GM23248 (cell line): ENCODE data around the gene CDH11. TPM values are rescaled to one million over a fixed set of nuclear protein-coding genes. Genes with fewer than 3 reads are reported as not detected.
A peak's percentile ranks its signal among the peaks of the same experiment; 100 is the strongest.

Experiments used
- DNase-seq: peaks from one replicate; pipeline ENCODE4 v3.0.0-alpha.2; 2015
- H2AFZ ChIP-seq: fragments of 200-600 bp; sonication (generic); 2 replicates; pipeline ENCODE4 v1.6.1; 2016; ENCODE audit warnings: antibody characterized with exemption
- H3F3A ChIP-seq: fragments of 200-600 bp; sonication (generic); 2 replicates; pipeline ENCODE4 v1.6.1; 2016; ENCODE audit warnings: mild to moderate bottlenecking, antibody characterized with exemption, mixed run types; ENCODE audit not compliant: insufficient read depth
- H3K27ac ChIP-seq: fragments of 200-600 bp; sonication (generic); 2 replicates; pipeline ENCODE4 v1.5.1; 2016; ENCODE audit warnings: mild to moderate bottlenecking
- H3K27me3 ChIP-seq: fragments of 200-600 bp; sonication (generic); replicated peaks from 2 replicates; pipeline ENCODE4 v1.6.1; 2016; ENCODE audit warnings: mild to moderate bottlenecking; ENCODE audit not compliant: insufficient read depth
- H3K36me3 ChIP-seq: fragments of 200-600 bp; sonication (generic); 2 replicates; pipeline ENCODE4 v1.6.1; 2016; ENCODE audit warnings: low read depth, mild to moderate bottlenecking
- H3K4me1 ChIP-seq: fragments of 200-600 bp; sonication (generic); 2 replicates; pipeline ENCODE4 v1.6.1; 2016; ENCODE audit warnings: mild to moderate bottlenecking; ENCODE audit not compliant: insufficient read depth
- H3K4me2 ChIP-seq: fragments of 200-600 bp; sonication (generic); one replicate; pipeline ENCODE4 v1.6.1; 2016; ENCODE audit warnings: mild to moderate bottlenecking; ENCODE audit not compliant: unreplicated experiment
- H3K4me3 ChIP-seq: fragments of 200-600 bp; sonication (generic); 2 replicates; pipeline ENCODE4 v1.5.1; 2016; ENCODE audit warnings: mild to moderate bottlenecking
- H3K79me2 ChIP-seq: fragments of 200-600 bp; sonication (generic); 2 replicates; pipeline ENCODE4 v1.6.1; 2016; ENCODE audit warnings: mild to moderate bottlenecking; ENCODE audit not compliant: insufficient read depth
- H3K9ac ChIP-seq: fragments of 200-600 bp; sonication (generic); 2 replicates; pipeline ENCODE4 v1.6.1; 2016; ENCODE audit warnings: mild to moderate bottlenecking
- H3K9me2 ChIP-seq: fragments of 200-600 bp; sonication (generic); 2 replicates; pipeline ENCODE4 v1.6.1; 2016; ENCODE audit warnings: mixed run types, mild to moderate bottlenecking, moderate library complexity; ENCODE audit not compliant: insufficient read depth
- H3K9me3 ChIP-seq: fragments of 200-600 bp; sonication (generic); one replicate; pipeline ENCODE4 v1.6.1; 2017; ENCODE audit warnings: low read depth
- H4K20me1 ChIP-seq: fragments of 200-600 bp; sonication (generic); 2 replicates; pipeline ENCODE4 v1.6.0; 2016; ENCODE audit not compliant: insufficient read depth
- EZH2 ChIP-seq: fragments of 200-600 bp; sonication (generic); IDR thresholded peaks from 2 replicates; pipeline ENCODE4 v1.6.1; 2018; ENCODE audit warnings: antibody characterized with exemption, mild to moderate bottlenecking; ENCODE audit not compliant: insufficient read depth, poor library complexity, severe bottlenecking
- EZH2phosphoT487 ChIP-seq: fragments of 200-600 bp; sonication (generic); IDR thresholded peaks from 2 replicates; pipeline ENCODE4 v1.6.1; 2018; ENCODE audit warnings: antibody characterized with exemption, moderate library complexity, mild to moderate bottlenecking, low read depth; ENCODE audit not compliant: insufficient read depth
- WGBS, 2 experiments: methylation state at CpG; one replicate each; pipeline ENCODE4 v1.1.6; 2015 to 2017; ENCODE audit warnings: low lambda C conversion rate in 2 of 2, low coverage in 1 of 2; ENCODE audit errors: missing lambda C conversion rate in 2 of 2; 5-methylcytosine and 5-hydroxymethylcytosine counted together
- in situ Hi-C: fragments of 300-500 bp; cut with MboI; formaldehyde crosslinking; loops from 2 replicates; pipeline ENCODE4 v1.15.0; 2020
- polyA plus RNA-seq: library from polyadenylated mRNA; unstranded; fragments of >200 nt; fragmentation: Nextera tagmentation; extraction: Ambion mirVana; gene quantifications from 2 replicates; pipeline ENCODE4 v1.2.1, GENCODE V29; 2016
- total RNA-seq: library from RNA; depleted of rRNA; stranded (reverse); fragments of >200 nt; shearing (Covaris generic); gene quantifications from 2 replicates; pipeline ENCODE4 v1.2.3, GENCODE V29; 2014

CDH11 gene
- total and polyA plus RNA-seq, 2 experiments from 2014 or later = 264 to 525 TPM

DNA sequence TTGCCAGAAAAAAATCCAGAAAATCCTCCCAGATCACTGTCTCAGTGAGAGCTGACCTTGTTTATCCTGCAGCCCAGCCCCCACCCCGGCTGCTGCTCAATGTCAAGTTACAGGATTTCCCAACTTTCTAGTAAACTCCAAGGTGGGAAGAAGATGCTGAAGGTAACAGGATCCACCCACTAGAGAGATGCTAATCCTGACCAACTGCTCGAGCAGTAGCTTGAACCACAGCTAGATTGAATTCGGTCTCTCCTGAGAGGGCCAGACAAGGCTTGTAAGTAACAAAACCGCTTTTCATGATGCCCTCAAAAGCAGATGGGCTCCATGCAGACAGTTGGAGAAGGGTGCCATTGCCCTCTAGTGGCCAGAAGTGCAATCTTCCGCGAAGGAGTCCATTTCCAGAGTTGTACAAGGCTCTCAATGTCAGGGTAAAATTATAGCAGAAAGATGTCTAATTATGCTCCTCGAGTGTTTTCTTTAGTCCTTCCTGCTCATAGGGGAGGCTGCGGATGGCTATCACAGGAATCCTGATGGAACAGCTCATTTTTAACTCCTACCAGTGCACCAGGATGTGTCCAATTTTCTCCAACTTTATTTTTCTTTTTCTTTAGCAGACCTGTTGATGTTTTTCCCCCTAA is 3.9 kb downstream of the CDH11 start:
- in situ Hi-C loops = loop anchor here (10.0 to 25.0 kb wide), 2 partner anchors 1653 to 1756 kb away; no protein-coding TSS in a partner anchor
- peak overlapping the region; percentile 92 for H3K9ac ChIP-seq

DNA sequence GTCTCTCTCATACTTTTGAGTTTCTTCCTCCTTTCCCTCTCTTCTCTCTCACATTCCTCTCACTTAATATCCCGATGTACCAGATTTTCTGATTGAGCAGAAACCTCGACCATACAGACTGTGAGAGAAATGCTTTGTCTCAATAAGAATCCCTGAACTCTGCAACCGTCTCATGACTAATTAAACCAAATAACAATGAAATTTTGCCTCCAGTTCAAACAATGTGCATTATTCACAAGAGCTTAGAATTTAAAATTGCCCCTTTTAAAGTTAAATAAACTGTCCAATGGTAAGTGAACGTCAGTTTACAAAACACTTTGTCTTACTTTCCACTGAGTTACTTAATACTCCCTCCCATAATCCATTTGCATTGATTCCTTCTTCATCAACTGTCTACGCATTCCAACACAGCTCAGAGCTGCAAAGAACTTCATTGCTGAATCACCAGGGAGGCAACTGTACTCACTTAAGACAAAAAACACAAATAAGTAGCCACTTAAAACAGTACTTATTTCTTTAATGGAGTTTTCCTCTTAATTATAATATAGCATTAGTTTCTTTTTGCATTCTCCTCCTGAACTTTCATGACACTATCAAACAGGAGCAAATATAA is 4.9 kb downstream of the CDH11 start:
- peak overlapping the region; percentile 92 for H3K9ac ChIP-seq

More for the DNA sequence above, 3.9 kb downstream of the CDH11 start:
- no peaks in the 10 kb centered on the region for H3K27me3 ChIP-seq
- no peaks in the 10 kb centered on the region for H3K9me2 ChIP-seq
- peaks cover 45% of the 10 kb centered on the region for H3K36me3 ChIP-seq
- no peak overlapping the region for H2AFZ ChIP-seq
- peak; percentile 89 for DNase-seq
- peaks cover 44% of the 10 kb centered on the region for H3K4me1 ChIP-seq
- H3K79me2 ChIP-seq = peaks cover 89% of the 10 kb centered on the region
- peak overlapping the region; percentile 98 for H3K4me3 ChIP-seq
- H3K27ac ChIP-seq = peak overlapping the region; percentile 76
- no peaks in the 10 kb centered on the region for H3K9me3 ChIP-seq
- WGBS, 2 experiments = 12 to 14% methylated on average over 8 of the region's 8 CpGs
- peaks cover 40% of the 10 kb centered on the region; the same call in 1 of the 2 replicates for H4K20me1 ChIP-seq
- peaks cover 49% of the 10 kb centered on the region for H3F3A ChIP-seq
- H3K4me2 ChIP-seq = peak overlapping the region; percentile 90
- TF ChIP-seq EZH2 = no peak
- no peak for TF ChIP-seq EZH2phosphoT487

DNA sequence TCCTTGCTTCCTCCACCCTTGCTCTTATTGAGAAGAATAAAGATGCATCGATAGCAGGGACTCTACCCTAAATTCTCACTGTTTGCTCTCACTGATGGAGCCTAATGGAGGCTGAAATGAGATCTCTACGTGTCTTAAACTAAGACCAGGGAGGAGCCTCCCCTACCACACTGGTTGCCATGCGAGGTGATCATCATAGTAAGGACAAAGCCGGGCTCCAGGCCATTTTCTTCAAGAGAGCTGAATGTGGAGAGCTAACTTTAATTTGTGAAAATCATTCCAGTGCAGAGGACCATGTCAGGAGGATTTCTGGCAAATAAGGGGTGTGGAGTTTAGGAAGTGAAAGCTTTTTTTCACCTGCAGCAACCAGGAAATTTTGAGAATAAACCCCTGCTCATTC is 5.6 kb downstream of the CDH11 start:
- Histone ChIP-seq H3F3A (peaks cover 53% of the 10 kb centered on the region), H3K4me3 (0 out of 2 replicates have a peak overlapping the region, but pooled peaks have one; percentile 98), H4K20me1 (peaks cover 46% of the 10 kb centered on the region), H3K27me3 (no peaks in the 10 kb centered on the region), H3K9me3 (no peaks in the 10 kb centered on the region), H3K9ac (no peak overlapping the region), H3K9me2 (no peaks in the 10 kb centered on the region), H3K4me2 (no peak overlapping the region), H3K79me2 (peaks cover 100% of the 10 kb centered on the region), H3K36me3 (peaks cover 49% of the 10 kb centered on the region), H2AFZ (no peak overlapping the region), H3K27ac (peak overlapping the region; percentile 4; the same call in 1 of the 2 replicates), H3K4me1 (peaks cover 45% of the 10 kb centered on the region)
- TF ChIP-seq EZH2phosphoT487 = no peak
- in situ Hi-C loops = loop anchor here (10.0 to 25.0 kb wide), 2 partner anchors 1651 to 1754 kb away; no protein-coding TSS in a partner anchor
- 80% methylated on average over 4 of the region's 4 CpGs for WGBS, 2 experiments
- DNase-seq = no peak

More for the DNA sequence above, 4.9 kb downstream of the CDH11 start:
- no peak for TF ChIP-seq EZH2
- TF ChIP-seq EZH2phosphoT487 = no peak
- H3K9me2 ChIP-seq = no peaks in the 10 kb centered on the region
- peak overlapping the region; percentile 4; the same call in 1 of the 2 replicates for H3K27ac ChIP-seq
- H3K27me3 ChIP-seq = no peaks in the 10 kb centered on the region
- peaks cover 46% of the 10 kb centered on the region for H4K20me1 ChIP-seq
- H3K4me1 ChIP-seq = peaks cover 44% of the 10 kb centered on the region
- H3K9me3 ChIP-seq = no peaks in the 10 kb centered on the region
- peak overlapping the region; percentile 90 for H3K4me2 ChIP-seq
- 92 to 95% methylated on average over 5 of the region's 5 CpGs for WGBS, 2 experiments
- in situ Hi-C loops = loop anchor here (10.0 to 25.0 kb wide), 2 partner anchors 1652 to 1755 kb away; no protein-coding TSS in a partner anchor
- peak overlapping the region; percentile 98 for H3K4me3 ChIP-seq
- H3K79me2 ChIP-seq = peaks cover 99% of the 10 kb centered on the region
- no peak overlapping the region for H2AFZ ChIP-seq
- H3K36me3 ChIP-seq = peaks cover 49% of the 10 kb centered on the region
- H3F3A ChIP-seq = peaks cover 49% of the 10 kb centered on the region
- DNase-seq = peak; percentile 60

DNA sequence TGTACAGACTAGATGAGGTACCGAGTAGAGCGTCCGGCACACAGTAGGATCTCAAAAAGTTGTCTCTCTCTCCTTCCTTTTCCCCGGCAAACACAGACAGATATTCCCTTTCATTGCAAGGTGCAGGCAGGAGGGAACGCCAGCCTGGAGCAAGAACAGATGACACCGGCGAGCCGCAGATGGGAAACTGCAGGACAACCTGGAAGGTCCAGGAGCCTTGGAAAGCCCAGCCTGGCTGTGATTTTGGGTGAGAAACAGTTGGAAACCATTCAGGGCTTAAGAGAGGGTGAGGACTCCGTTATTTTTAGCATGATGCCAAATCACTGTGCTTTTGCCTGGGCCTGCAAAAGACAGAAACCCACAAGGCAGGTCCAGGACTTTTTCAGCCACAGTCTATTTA is 7.3 kb downstream of the CDH11 start:
- Histone ChIP-seq H3K9me2 (no peaks in the 10 kb centered on the region), H3K79me2 (peaks cover 100% of the 10 kb centered on the region), H3K4me3 (no peak overlapping the region), H3K36me3 (peaks cover 49% of the 10 kb centered on the region), H2AFZ (no peak overlapping the region), H3K27me3 (no peaks in the 10 kb centered on the region), H4K20me1 (peaks cover 59% of the 10 kb centered on the region), H3K27ac (no peak overlapping the region), H3K4me2 (no peak overlapping the region), H3F3A (peaks cover 45% of the 10 kb centered on the region), H3K4me1 (peaks cover 54% of the 10 kb centered on the region), H3K9me3 (no peaks in the 10 kb centered on the region), H3K9ac (no peak overlapping the region)
- DNase-seq = no peak
- TF ChIP-seq EZH2phosphoT487 (no peak), EZH2 (no peak)
- in situ Hi-C loops = loop anchor here (10.0 to 25.0 kb wide), 2 partner anchors 1650 to 1752 kb away; no protein-coding TSS in a partner anchor
- 88% methylated on average over 9 of the region's 9 CpGs for WGBS, 2 experiments
